Mucosa of descending colon (tissue), 3 donors: ENCODE data around the gene SEC11A. TPM values are rescaled to one million over a fixed set of nuclear protein-coding genes. Genes with fewer than 3 reads are reported as not detected.
A peak's percentile ranks its signal among the peaks of the same experiment; 100 is the strongest.

Source experiments
- ATAC-seq: fragments of 200-7000 bp; cut with Tn5 transposase; one replicate; pipeline ENCODE4 v1.9.1; 2020; ENCODE audit warnings: mild to moderate bottlenecking, moderate library complexity
- DNase-seq, 3 donors: peaks; one replicate each; pipeline ENCODE4 v3.0.0-alpha.2; 2020
- H3K36me3 ChIP-seq: fragments of 200-600 bp; one replicate; pipeline ENCODE4 v1.8.0; 2021; ENCODE audit warnings: low read depth, mild to moderate bottlenecking
- H3K4me1 ChIP-seq: fragments of 200-600 bp; one replicate; pipeline ENCODE4 v1.8.0; 2021; ENCODE audit warnings: low read depth, mild to moderate bottlenecking
- H3K4me3 ChIP-seq: fragments of 200-600 bp; one replicate; pipeline ENCODE4 v1.8.0; 2021; ENCODE audit warnings: mild to moderate bottlenecking
- H3K9me3 ChIP-seq: fragments of 200-600 bp; one replicate; pipeline ENCODE4 v1.8.0; 2021; ENCODE audit warnings: mild to moderate bottlenecking
- intact Hi-C, 2 donors: fragments of 100-400 bp; cut with DNase I in 1 of 2; cut with micrococcal nuclease in 1 of 2; formaldehyde crosslinking; loops; one replicate each; pipeline versions ENCODE4 v1.11.0 to v1.11.1; 2022; cut with DNase I, micrococcal nuclease
- long read RNA-seq, 2 donors: library from polyadenylated mRNA; unstranded; transcript quantifications; one replicate each; pipeline ENCODE4 v2.0.0, GENCODE V29; 2019 to 2021
- total RNA-seq, 3 donors: library from RNA; stranded (reverse); fragmentation: NEBNext Ultra II Directional in 2 of 3; extraction: Animal tissue kit (Norgen Biotek cat#: 25700) in 2 of 3; gene quantifications; one replicate each; pipeline versions ENCODE4 v1.2.1 to v1.2.4, GENCODE V29; 2021 to 2023
- TF ChIP-seq, protein P1 (sequence below): fragments of 200-600 bp; IDR thresholded peaks from one replicate; pipeline ENCODE4 v1.8.0; 2022; ENCODE audit warnings: antibody characterized with exemption, mild to moderate bottlenecking
- donor health status: DM: no; HTN: no; CAD: no; lungs with moderate emphysema.
- donor health status: DM: no; HTN: no; CAD: no.
- donor health status: DM: no; HTN: yes; CAD: no.

Gene SEC11A
- 100 to 1,000 TPM; 112 to 143 (median 119) TPM for total RNA-seq
- long read RNA-seq, donor 1, transcript SEC11A-202 (7 exons, 1,223 nt): minor isoform, 8 of 71 reads
- long read RNA-seq, donor 1, transcript SEC11A-201 (6 exons, 1,656 nt): major isoform, 54 of 71 reads
- long read RNA-seq, donor 1, partial matches to known transcripts: 0 of 71 reads
- long read RNA-seq, donor 1, other reads (novel, unspliced or antisense): 4 of 71 reads
- long read RNA-seq, donor 2, transcript SEC11A-201 (6 exons, 1,656 nt): major isoform, 79 of 92 reads
- long read RNA-seq, donor 2, transcript SEC11A-202 (7 exons, 1,223 nt): minor isoform, 6 of 92 reads
- long read RNA-seq, donor 2, partial matches to known transcripts: 1 of 92 reads
- long read RNA-seq, donor 2, other reads (novel, unspliced or antisense): 5 of 92 reads

DNA sequence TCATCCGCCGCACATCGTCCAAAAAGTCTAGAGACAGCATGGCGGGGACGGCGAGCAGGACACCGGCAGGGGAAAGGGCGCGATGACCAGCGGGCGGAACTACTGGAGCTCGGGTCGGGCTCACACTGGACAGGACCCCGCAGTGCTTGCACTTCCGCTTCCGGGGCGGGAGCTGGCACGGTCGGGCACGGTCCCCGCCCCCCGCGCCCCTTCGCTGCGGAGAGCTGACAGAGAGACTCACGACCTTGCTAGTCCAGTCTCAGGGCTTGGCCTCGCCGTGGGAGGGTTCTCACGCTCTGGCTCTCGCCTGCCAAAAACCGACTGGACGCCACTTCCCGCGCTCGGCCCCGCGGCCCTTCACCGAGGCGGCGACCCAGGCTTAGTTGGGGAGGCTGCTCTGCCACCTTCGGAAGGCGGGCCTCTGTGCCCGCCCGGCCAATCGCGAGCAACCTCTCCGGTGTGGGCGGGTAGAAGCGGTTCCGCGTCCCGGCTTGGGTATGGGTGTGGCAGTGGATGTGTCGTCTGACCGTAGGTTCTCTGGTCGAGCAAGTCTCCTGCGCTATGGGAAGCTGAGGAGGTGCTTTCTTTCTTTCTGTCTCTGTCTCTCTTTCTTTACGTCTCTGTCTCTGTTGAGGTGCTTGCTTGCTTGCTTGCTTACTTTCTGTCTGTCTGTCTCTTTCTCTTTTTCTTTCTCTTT, at the start of gene SEC11A:
SEC11A (minus strand) TSS at position 104 of the 697 bp plus-strand sequence; CDS start at position 40, 64 bp downstream.
- ATAC-seq: peak; percentile 98
- TF ChIP-seq, protein P1, sequence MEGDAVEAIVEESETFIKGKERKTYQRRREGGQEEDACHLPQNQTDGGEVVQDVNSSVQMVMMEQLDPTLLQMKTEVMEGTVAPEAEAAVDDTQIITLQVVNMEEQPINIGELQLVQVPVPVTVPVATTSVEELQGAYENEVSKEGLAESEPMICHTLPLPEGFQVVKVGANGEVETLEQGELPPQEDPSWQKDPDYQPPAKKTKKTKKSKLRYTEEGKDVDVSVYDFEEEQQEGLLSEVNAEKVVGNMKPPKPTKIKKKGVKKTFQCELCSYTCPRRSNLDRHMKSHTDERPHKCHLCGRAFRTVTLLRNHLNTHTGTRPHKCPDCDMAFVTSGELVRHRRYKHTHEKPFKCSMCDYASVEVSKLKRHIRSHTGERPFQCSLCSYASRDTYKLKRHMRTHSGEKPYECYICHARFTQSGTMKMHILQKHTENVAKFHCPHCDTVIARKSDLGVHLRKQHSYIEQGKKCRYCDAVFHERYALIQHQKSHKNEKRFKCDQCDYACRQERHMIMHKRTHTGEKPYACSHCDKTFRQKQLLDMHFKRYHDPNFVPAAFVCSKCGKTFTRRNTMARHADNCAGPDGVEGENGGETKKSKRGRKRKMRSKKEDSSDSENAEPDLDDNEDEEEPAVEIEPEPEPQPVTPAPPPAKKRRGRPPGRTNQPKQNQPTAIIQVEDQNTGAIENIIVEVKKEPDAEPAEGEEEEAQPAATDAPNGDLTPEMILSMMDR: no peak
- peak; percentile 96 to 98 (median 97) for DNase-seq
- Histone ChIP-seq H3K9me3 (no peaks in the 10 kb centered on the region), H3K36me3 (no peaks in the 10 kb centered on the region), H3K4me3 (peak within 1 kb of the TSS; percentile 76), H3K4me1 (peaks cover 22% of the 10 kb centered on the region)
- intact Hi-C loops: no loop called here

- DNase-seq (peak in 1 of 3 donors; percentile 35), ATAC-seq (peak; percentile 51)
- intact Hi-C loops: no loop called here
- no peaks in the 10 kb centered on the region for H3K9me3 ChIP-seq
- H3K4me3 ChIP-seq: no peak overlapping the region
- TF ChIP-seq, protein P1: no peak
- H3K4me1 ChIP-seq: peaks cover 31% of the 10 kb centered on the region
- H3K36me3 ChIP-seq: no peaks in the 10 kb centered on the region
Observed at GRCh38 chr15:84765675-84766074, 49.7 kb upstream of the SEC11A start.

- intact Hi-C loops: no loop called here
- Histone ChIP-seq H3K4me3 (no peak overlapping the region), H3K36me3 (no peaks in the 10 kb centered on the region), H3K4me1 (peaks cover 31% of the 10 kb centered on the region), H3K9me3 (no peaks in the 10 kb centered on the region)
- ATAC-seq (no peak), DNase-seq (no peak)
- TF ChIP-seq, protein P1: no peak
Observed at GRCh38 chr15:84764989-84765388, 49.0 kb upstream of the SEC11A start.

- TF ChIP-seq, protein P1: no peak
Observed at GRCh38 chr15:84764585-84764984, 48.6 kb upstream of the SEC11A start.

DNA sequence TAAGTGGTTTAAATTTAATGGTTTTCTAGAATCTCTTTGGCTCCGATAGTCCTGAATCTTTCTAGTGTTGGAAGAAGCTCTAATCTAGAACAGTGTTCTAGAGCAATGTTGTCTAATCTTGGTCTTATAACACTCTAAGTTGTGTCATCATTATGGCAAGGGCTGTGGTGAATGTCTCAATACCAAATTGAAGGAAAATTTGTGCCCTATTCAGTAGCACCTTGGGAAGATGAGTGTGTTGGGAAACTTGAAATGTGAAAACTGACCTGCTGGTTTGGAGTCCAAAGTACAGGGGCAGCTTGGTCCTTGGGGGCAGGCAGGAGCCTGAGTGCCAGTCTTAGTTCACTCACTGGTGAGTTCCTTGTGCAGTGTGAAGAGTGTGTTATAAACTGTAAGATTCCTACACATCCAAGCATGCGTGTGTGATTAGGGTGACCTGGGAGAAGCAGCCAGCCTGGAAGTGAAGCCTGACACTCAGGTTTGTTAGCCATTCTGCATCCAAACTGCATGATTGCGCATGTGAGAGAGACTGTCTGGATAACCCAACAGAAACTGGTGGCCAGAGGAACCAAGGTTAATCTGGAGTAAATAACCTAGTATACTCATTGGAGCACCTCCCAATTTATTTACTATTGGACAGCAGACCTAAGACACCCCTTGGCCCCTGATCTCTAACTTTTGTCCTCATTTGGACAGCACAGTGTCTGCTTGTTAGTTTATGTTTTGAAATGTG, 47.1 kb upstream of the SEC11A start:
- no peak for DNase-seq

More at GRCh38 chr15:84764585-84764984, 48.6 kb upstream of the SEC11A start:
- H3K36me3 ChIP-seq: no peaks in the 10 kb centered on the region
- ATAC-seq (peak; percentile 62), DNase-seq (no peak)
- H3K9me3 ChIP-seq: no peaks in the 10 kb centered on the region
- H3K4me1 ChIP-seq: peaks cover 31% of the 10 kb centered on the region
- intact Hi-C loops: no loop called here
- H3K4me3 ChIP-seq: no peak overlapping the region

More for the DNA sequence above, 47.1 kb upstream of the SEC11A start:
- H3K4me1 ChIP-seq: peaks cover 46% of the 10 kb centered on the region
- intact Hi-C loops: no loop called here
- TF ChIP-seq, protein P1: no peak
- H3K36me3 ChIP-seq: no peaks in the 10 kb centered on the region
- ATAC-seq: peak; percentile 27
- H3K4me3 ChIP-seq: no peak overlapping the region
- H3K9me3 ChIP-seq: no peaks in the 10 kb centered on the region
